ENCODE measurements around the gene CACNA2D4.

The CACNA2D4 gene

DNA sequence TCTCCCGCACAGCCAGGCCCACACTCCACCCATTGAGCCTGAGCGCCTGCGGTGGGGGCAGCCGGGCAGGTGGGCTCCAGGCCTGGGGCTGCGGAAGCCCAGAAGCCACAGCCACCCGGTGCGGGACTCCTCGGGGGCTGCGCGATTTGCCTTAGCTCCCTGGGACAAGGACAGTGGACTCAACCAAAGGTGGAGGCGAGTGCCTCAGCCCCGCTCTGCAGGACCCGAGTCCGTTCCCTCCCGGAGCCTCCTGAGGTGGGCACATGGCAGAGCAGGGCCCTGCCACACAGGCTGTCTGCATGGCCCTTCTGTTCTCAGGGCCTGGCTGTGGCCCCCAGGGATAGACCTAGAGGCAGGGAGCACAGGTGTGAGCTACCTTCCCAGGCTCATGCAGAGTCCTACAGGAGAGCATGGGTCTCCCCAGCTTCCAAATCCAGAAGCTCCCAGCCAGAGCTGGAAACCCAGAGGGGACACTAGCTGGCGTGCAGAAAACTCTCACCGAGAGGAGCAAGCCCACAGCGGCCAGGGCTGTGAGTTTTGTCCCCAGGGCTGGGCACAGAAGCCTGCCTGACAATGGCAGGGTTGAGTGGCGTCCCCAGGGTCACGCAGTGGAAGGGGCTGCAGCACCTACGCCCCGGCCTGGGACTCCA lies 120.3 kb downstream of the CACNA2D4 start:
- no peak for DNase-seq

DNA sequence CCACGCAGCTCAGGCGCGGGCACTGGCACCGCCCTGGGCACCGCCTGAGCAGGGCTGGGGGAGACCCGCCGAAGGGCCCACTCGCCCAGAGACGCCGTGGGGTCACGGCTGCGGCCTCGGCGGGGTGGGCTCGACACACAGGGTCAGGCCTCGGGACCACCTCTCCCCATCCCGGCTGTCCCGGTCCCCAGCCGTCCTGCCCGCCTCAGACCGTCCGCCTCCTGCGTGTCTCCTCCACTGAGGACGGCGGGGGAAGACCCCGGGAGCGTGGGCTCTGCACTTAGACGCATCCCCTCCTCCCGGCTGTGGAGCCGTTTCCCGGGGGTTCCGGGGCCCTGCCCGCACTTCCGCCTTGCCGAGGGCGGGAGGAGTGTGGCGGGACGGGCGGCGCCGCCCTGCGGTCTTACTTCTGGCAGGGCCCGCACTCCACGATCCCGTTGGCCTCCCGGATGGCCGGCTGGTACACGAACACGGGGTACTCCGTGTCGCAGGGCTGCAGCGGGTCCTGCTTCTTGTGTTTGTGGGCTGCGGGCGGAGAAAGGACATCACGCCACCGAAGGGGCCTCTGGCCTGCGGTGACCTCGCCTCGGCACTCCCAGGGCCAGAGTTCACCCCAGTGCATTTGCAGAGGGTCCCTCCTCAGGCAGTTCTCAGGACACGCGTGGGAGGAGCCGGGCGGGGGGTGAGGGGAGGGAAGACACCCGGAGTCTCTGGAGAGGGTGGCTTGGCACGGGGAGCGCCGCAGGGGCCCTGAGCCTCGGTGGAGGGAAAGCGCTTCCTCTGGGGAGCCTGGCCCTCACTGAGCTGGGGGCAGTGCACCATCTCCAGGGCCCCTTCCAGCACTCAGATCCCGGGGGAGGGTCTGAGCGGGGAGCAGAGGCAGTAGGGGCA lies 121.2 kb downstream of the CACNA2D4 start:
- peak; percentile 60 for DNase-seq

DNA sequence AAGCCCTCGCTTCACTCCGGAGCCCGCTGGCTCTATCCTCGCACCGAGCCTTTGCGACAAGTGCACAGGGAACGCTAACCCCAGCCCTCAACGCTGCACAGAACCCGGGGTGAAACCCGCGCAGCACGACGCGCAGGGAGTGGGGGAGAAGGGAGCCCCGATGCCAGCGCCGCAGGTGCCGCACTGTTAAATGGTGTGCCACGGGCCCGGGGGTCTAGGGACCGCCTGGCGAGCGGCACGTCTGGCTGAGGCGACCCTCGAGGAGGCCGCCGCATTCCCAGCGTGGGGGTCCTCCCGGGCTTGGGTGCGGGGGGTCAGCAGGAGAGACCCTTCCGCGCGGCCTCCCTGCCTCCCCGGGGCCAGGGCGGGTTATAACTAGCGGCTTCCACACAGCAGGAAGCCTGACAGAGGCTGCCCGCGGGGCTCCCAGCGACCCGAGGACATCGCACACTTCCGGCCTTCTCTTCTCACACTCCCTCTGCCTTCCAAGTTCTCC lies 121.9 kb downstream of the CACNA2D4 start:
- peak; percentile 51 for DNase-seq

DNA sequence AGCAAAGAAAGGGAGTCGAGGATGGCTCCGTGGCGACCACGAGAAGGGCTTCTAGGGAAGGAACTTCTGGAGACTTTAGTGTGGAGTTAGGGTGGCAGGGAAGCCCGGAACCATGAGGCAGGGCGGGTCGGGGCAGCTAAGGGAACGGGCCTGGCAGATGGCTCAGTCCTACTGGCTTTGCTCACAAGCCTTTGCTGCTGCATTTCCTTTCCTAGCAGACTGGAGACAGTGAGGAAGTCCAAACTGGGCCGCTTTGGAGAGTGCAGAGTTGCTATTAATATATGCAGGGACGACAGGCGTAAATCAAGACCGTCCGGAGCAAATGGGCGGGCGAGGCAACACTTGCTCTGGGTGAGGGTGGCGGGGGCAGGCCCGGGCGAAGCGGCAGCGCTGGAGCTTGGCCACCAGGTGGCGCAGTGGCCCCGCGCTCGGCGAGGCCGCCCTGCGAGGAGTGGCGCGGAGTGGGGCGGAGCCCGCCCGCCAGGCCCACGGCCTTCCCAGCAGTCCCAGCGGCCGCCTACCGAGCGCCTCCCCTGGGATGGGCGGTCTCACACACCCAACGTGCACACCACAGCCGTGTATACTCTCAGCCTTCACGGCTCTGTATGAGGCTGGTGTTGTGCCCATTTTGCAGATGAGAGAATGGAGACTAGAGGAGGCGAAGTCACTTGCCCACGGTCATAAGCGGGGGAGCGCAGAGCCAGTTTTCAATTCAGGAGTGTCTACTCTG lies 122.5 kb downstream of the CACNA2D4 start:
- DNase-seq = peak; percentile 94

DNA sequence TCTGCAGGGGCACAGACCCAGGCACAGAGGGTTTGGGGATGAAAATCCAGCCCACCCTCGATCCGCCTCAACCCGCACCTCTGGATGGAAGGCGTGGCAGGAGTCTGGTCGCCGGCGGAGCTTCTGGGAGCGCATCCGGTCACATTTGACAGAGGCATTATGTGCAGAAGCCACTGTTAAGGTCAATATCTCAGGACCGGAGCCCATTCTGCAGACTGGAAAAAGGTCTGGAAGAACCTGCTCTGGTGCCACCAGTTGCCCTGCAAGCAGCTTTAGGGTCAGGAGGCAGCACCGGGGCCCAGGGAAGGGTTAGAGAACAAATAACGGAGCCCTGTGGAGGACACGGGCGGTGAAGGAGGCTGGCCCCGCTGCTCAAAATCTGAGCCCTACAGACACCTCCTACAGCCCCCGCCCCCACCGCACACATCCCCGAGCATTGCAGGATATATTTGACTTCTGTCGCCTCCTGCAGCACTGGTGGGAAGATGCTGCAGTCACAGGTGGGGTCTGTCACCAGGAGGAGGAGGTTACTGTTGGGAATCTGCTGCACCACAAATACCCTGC lies 123.1 kb downstream of the CACNA2D4 start:
- no peak for DNase-seq

DNA sequence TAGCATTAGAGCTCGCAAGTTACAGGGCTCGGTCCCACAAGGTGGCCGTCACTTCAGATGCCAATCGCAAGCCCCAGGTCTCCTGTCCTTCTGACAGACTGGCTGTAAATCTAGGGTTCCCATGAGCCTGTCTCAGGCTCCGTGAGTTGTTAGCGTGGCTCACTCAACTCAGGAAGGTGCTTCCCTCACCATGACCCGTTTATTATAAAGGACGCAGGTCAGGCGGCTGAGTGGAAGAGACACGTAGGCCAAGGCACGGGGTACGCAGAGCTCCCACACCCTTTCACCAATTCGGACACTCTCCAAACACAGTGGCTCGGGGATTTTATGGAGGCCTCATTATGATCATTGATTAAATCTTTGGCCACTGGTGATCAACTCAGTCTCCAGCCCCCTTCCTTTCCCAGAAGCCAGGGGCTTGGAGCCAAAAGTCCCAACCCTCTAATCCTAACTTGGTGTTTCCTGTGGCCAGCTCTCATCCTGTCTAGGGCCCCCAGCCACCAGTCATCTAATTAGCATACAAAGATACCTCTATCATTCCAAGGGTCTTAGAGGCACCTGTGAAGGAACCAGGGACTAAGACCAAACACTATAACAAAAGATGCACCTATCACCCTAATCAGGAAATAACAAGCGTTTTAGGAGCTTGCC lies 123.9 kb downstream of the CACNA2D4 start:
- DNase-seq = no peak

DNA sequence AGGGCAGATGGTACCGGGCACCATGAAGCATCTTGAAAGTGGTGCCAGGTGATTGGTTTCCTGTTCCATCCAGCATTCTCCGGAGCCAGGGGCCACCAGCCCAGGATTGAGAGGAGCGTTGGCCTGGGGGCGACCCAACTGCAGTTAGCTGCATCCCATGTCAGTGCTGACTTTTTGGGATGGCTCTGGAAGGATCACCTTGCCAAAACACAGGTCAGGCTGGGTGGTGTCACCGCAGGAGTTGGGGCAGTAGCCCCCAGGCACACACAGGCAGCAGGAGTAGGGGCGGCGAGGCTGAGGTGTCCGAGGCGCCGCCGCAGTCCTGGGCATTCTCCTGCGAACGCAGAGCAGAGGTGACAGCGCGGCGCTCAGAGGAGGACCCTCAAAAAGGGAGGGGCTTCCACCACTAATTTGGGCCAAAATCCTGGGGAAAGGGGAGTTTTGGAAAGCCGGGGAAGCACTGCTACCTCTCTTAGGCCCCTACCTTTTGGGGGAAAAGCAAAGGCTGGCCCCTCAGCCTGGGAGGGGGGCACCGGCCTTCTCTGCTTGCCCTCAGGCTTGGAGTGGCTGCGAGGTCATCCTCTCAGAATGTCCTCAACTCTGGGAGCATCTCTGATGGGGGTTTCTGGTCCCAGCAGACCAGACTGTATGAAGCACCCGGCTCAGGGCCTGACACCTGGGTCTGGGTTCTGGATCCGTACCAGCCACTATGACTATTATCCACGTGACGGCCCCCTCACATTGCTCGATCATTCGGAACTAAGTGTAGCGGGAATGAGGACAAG lies 124.8 kb downstream of the CACNA2D4 start:
- no peak for DNase-seq

DNA sequence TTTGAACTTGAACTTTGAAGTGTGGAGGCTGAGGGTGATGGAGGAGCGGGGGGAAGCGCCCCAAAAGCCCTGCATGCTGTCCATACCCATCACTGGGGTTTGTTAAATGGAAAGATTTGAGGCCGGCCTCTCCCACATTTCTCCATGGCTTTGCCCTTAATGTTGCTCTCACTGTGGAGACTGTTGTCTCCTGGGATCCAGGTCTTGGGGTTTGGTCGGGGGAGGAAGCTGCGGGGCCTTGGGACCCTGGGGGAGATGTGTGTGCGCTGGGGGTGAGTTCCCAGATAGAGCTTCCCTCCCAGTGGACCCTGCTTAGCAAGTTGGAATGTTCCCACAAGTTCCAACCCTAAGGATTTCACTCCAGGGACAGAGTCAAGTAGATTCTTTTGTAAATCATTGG lies 126.0 kb downstream of the CACNA2D4 start:
- no peak for DNase-seq

DNA sequence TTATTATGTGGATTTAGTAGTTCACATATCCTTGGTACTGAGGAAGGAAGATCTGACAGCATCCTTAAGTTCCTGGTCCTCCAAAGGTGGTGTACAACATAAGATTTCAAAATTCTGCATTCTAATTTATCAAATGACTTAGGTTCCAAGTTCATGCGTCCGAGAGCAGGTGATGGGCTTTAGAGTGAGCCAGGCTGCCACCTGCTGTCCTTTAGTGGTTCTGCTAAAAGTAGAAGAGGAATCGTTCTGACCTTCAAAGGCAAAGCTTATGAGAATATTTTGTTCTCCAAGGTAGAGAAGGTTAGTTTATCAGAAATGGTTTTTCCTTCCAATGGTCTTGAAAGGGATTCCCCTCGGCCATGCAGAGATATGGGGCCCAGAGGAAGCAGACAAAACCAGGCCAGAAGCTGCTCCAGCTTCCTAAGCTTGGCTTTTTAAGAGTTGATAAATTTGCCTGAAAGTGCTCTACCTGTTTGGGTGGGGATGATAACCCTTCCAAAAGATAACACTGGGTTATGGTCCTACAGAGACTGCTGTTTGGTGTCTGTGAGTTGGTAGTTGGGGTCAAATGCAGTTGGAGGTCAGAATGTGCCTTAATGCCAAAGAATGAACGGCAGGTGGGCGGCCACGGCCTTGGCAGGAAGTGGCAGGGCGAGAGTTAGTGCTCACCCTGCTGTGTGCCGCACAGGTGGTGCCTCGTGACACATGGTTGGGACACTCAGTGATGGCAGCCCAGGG lies 127.2 kb downstream of the CACNA2D4 start:
- DNase-seq = peak; percentile 72

DNA sequence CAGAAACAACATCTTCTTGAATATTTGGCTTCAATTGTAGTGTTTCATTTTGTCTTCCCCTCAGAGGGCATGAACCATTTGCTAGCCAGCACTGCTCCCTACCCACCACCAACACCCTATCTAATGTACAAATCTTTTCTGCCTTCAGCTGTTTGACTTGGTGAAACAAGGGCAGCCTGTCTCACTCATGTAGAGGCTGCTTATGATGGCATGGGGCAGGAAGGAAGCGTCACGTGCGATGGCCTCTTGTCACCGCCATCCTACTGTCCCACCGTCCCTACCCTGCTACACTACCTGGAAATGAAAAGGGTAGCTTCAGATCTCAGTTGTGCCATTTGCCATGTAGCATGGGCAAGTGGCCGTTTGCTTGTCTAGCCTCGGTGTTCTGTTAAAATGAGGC lies 128.0 kb downstream of the CACNA2D4 start:
- no peak for DNase-seq

DNA sequence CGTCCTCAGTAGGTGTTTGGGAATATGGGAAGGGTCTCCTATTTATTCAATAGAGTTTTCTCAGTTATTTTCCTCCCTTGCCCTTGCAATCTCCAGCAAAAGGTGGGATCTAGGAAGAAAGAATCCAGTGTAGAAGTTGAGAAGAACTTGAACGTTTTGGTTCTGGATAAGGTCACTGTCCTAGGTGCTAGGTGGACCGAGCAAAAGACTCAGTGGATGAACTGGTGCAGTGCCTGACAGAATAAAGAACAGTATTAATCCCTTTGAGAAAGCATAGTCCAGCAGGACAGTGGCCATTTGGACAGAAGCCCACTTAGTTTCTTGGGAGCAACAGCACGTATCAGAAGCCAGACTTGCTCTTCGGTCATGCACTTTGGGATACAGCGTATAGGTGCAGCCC lies 130.7 kb downstream of the CACNA2D4 start:
- no peak for DNase-seq

DNA sequence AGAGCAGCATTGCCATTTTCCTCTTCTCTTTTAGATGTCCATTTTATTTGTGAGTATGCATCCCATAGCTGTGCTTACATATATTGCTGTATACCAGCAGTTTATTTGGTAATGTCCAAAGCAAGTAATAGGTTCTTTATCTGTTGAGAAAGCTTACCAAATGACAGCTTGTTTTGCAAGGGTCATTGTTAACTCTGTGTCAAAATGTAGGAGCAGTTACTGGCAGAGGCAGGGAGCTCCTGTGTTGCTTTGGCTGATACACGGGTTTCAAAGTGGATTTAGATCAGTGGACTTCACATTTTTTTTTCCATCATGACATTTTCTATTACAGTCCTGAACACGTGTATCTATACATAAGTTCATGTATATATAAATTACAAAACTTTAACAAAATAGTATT lies 136.2 kb downstream of the CACNA2D4 start:
- no peak for DNase-seq

DNA sequence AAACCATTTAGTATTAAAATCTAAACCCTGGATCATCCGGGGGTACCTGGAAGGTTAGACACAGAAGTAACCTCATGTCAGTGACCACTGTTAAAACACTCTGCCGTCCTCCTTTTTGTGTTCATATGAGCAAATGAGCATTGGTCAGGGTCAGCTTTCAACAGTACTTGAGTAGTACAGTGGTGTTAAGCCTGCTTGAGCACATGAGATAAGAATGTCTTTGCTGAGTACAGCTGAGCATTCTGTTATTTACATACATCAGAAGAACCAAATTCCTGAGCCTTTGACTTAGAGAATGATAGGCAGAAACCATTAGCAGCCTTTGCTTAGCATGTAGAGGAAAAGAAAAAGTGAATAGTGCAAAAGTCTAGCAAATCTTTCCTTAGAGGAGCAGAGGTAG lies 136.7 kb downstream of the CACNA2D4 start:
- no peak for DNase-seq

DNA sequence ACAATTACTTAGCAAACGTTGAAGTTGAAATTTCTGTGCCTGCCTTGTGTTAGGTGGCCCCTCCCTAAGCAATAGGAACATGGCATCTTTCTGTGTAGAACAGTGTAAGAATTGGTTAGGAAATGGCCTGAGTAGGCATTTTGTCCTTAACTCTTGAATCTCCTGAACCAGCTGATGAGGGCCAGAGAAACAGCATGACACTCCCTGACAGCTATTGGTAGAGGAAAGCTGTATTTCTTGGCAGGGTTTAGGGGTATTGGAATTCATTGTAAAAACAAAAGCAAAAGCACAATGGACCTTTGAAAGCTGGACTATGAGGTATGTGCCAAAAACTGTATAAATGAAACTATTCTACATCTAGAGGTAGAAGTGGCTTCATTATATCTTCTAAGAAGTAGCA lies 138.7 kb downstream of the CACNA2D4 start:
- DNase-seq = no peak

DNA sequence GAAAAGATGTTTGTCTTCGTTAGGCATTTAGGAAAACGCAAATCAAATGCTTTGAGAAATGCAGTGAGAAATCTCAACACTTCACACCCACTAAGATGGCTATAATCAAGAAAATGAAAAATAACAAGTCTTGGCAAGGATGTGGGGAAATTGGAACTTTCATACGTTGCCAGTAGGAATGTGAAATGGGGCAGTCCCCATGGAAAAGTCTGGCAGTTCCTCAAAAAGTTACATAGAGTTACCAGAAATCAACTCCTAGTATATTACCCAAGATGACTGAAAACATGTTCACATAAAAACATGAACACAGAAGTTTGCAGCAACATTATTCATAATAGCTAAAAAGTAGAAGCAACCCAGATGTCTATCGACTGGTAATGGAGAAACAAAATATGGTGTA lies 139.5 kb downstream of the CACNA2D4 start:
- no peak for DNase-seq

DNA sequence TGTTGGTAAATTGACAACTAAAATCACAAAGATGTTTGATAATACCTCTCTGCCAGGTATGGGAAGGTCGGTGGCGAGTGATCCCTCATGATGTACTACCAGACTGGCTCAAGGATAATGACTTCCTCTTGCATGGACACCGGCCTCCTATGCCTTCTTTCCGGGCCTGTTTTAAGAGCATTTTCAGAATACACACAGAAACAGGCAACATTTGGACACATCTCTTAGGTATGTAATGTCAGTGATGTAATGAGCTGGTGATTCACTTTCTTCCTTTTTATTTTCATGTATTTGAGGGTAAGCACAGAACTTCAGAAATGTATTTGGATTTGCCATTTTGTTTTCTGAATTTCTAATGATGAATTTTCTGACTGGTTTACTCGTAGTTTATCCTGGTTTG lies 140.7 kb downstream of the CACNA2D4 start:
- no peak for DNase-seq

DNA sequence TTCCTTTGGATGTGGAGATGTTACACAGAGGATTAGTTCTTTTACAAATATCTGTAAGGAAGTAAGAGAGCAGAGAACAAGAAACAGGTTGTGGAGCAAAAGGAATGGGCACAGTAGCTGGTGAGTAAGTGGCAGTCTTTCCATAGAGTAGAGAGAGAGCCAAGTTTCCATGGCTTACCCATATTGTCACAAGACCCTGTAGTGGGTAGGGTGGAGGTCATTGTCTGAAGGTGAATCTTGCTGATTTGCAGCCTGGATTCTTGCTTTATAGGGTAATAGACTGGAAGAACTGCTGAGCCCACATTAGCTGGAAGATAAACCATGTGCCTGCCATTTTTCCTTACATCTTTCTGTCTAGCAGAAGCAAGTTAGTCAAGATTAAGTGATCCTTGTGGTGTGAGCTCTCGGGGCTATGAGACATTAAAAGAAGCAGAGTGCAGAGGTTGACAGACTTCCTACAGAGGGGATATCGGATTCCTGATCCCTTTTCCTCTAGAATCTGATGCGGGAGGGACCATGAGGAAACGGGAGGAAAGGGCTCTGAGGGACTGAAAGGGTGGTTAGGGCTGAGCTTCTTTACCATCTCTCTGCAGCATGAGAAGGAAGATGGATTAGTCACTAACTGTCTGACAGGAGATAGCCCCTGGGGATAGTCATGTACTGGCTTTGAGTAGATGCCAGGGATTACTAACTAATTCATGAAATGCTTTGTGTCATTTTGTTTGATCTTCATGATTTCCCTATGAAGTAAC lies 142.1 kb downstream of the CACNA2D4 start:
- DNase-seq = no peak

DNA sequence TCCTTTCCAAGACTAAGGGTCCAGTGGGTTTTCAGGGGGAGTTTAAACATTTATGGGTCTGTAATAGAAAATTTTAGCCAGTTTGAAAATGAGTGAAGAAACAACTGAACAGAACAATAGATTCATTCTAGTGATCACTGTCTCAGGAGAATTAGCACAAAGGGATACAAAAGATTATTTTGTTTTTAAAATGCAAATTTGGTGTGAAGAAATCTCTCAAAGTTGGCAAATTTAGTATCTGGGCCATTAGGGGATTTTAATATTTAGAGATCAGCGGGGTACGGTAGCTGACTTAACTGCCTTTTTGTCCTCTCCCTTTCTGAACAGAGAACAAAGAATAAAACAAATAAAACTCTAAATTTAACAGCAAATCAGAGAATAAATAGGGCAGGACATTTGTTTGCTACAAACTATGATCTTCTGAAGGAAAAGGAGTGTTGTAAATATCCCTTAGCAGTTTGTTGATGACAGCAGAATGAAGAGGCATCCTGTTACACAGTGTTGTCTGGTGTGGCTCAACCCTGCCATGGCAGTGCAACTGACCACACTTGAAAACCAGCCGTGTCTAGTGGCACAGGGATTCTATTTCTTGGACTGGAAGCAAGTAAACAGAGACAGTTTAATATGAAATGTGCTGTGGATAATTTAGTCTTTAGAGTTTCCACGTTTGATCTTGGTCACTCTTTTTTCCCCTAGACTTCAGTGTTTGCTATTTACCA lies 144.4 kb downstream of the CACNA2D4 start:
- no peak for DNase-seq

DNA sequence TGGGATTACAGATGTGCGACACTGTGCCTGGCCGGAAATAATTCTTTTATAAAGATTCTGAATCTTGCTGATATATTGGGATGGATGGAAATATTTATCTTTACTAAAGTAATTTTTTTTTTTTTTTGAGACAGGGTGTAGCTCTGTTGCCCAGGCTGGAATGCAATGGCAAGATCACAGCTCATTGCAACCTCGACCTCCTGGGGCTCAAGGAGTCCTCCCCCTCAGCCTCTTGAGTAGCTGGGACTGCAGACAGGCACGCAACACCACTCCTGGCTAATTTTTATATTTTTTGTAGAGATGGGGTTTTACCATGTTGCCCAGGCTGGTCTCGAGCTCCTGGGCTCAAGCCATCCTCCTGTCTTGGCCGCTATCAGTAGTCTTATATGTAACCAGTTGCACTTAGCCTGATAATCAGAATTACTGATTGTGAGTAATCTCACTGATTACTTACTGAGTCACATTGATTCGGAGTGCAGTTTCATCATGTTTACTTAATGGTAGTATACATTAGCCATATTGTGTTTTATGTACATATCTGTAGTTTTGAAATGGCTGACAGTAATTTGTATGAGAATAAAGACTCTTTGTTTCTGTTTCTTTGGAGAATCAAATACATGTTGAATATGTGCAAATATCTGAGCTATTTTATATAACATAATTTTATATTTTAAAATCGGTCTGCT lies 148.5 kb downstream of the CACNA2D4 start:
- DNase-seq = no peak
